Pancreas (tissue), 10 donors: Measurements from ENCODE around the gene DACH1. TPM values are rescaled to one million over a fixed set of nuclear protein-coding genes. Genes with fewer than 3 reads are reported as not detected.

Experiments
- ATAC-seq, 4 donors: fragments of 200-7000 bp; cut with Tn5 transposase; one replicate each; pipeline versions ENCODE4 v1.8.0 to v1.9.1; 2020; ENCODE audit warnings: mild to moderate bottlenecking in 4 of 4, moderate library complexity in 4 of 4
- DNase-seq, 6 donors: peaks; one replicate each; pipeline ENCODE4 v3.0.0-alpha.2; 2020
- FAIRE-seq: peaks from 2 replicates; lab custom pipeline; 2012; peaks lifted over from hg19 to GRCh38; lab: Jason Lieb, UNC
- H3K27ac ChIP-seq, 4 donors: fragments of 200-600 bp; sonication (generic); 1 replicate in 3 of 4; 2 replicates in 1 of 4; pipeline versions ENCODE4 v1.5.0 to v1.8.0; 2020
- H3K27me3 ChIP-seq, 4 donors: fragments of 200-600 bp; one replicate each; pipeline ENCODE4 v1.8.0; 2021
- H3K36me3 ChIP-seq, 3 donors: fragments of 200-600 bp; sonication (generic) in 1 of 3; one replicate each; pipeline versions ENCODE4 v1.5.0 to v1.8.0; 2020 to 2021
- H3K4me1 ChIP-seq, 3 donors: fragments of 200-600 bp; one replicate each; pipeline ENCODE4 v1.8.0; 2021
- H3K4me3 ChIP-seq, 4 donors: fragments of 200-600 bp; sonication (generic) in 2 of 4; one replicate each; pipeline versions ENCODE4 v1.5.0 to v1.8.0; 2020 to 2021
- H3K9me3 ChIP-seq, 4 donors: fragments of 200-600 bp; one replicate each; pipeline ENCODE4 v1.8.0; 2021
- CTCF ChIP-seq, 4 donors: fragments of 200-600 bp; sonication (generic) in 3 of 4; IDR thresholded peaks; one replicate each; pipeline versions ENCODE4 v1.5.0 to v1.8.0; 2021; ENCODE audit warnings: antibody characterized with exemption in 4 of 4
- WGBS, 2 donors: extraction: QIAGEN DNeasy Blood & Tissue Kit; methylation state at CpG; one replicate each; pipeline ENCODE4 v1.1.7; 2013; 5-methylcytosine and 5-hydroxymethylcytosine counted together
- intact Hi-C, 3 donors: fragments of 100-400 bp; cut with DNase I; formaldehyde crosslinking; loops; one replicate each; pipeline versions ENCODE4 v1.11.1 to v1.14.2; 2022
- polyA plus RNA-seq, 2 donors: library from polyadenylated mRNA; stranded (reverse); fragments of 200-250 nt; gene quantifications; one replicate each; pipeline ENCODE4 v1.2.3, GENCODE V29; 2013
- total RNA-seq, 6 donors: library from RNA; stranded (reverse); fragmentation: NEBNext Ultra II Directional in 4 of 6; extraction: Animal tissue kit (Norgen Biotek cat#: 25700) in 4 of 6; gene quantifications; one replicate each; pipeline versions ENCODE4 v1.2.1 to v1.2.4, GENCODE V29; 2021 to 2023
- donor health status: healthy with polysubstance abuse.
- donor health status: DM: no; HTN: no; CAD: no; lungs with moderate emphysema.
- donor health status: DM: no; HTN: no; CAD: no.
- donor health status: control.
- donor health status: control.
- donor health status: Bipolar disorder and iron deficiency.
- donor health status: DM: yes; HTN: yes; CAD: no.
- donor health status: DM: no; HTN: no; CAD: no.
- donor health status: DM: no; HTN: no; CAD: no.
- donor health status: DM: yes; HTN: yes; CAD: no.

The DACH1 gene
- total and polyA plus RNA-seq, 8 donors, result 0.73 to 5.5 (median 1.7) TPM

- Histone ChIP-seq H3K36me3 (no peaks in the 10 kb centered on the region), H3K9me3 (no peaks in the 10 kb centered on the region), H3K27ac (no peak overlapping the region), H3K4me3 (no peak overlapping the region), H3K27me3 (no peaks in the 10 kb centered on the region), H3K4me1 (peaks cover 0 to 3% (median 0%) of the 10 kb centered on the region in 3 donors)
- DNase-seq (no peak), ATAC-seq (no peak), FAIRE-seq (no peak)
- 72 to 80% methylated on average over 3 of the region's 3 CpGs for WGBS, 2 donors
- no peak for TF ChIP-seq CTCF (IDR thresholded peaks at IDR 0.05)
- intact Hi-C loops, result no loop called here
Measured at GRCh38 chr13:71503781-71504180, 363.2 kb downstream of the DACH1 start.

- Histone ChIP-seq H3K27ac (no peak overlapping the region), H3K36me3 (no peaks in the 10 kb centered on the region), H3K4me3 (no peak overlapping the region), H3K9me3 (no peaks in the 10 kb centered on the region), H3K27me3 (no peaks in the 10 kb centered on the region), H3K4me1 (peaks cover 0 to 3% (median 0%) of the 10 kb centered on the region in 3 donors)
- intact Hi-C loops, result no loop called here
- no peak for DNase-seq
- FAIRE-seq, result no peak
- WGBS, 2 donors, result 64 to 68% methylated on average over 4 of the region's 4 CpGs
- no peak for TF ChIP-seq CTCF (IDR thresholded peaks at IDR 0.05)
- ATAC-seq, result no peak
Measured at GRCh38 chr13:71499944-71500514, 367.0 kb downstream of the DACH1 start.

GRCh38 chr13:71499235-71499634, 367.8 kb downstream of the DACH1 start:
- WGBS, 2 donors, result 42 to 65% methylated on average over 2 of the region's 2 CpGs
- TF ChIP-seq CTCF (IDR thresholded peaks at IDR 0.05), result no peak
- no peaks in the 10 kb centered on the region for H3K9me3 ChIP-seq
- H3K27ac ChIP-seq, result no peak overlapping the region
- no peak overlapping the region for H3K4me3 ChIP-seq
- no peak for ATAC-seq
- no peak for FAIRE-seq
- no peaks in the 10 kb centered on the region for H3K27me3 ChIP-seq
- DNase-seq, result no peak
- intact Hi-C loops, result no loop called here
- H3K4me1 ChIP-seq, result peaks cover 0 to 3% (median 0%) of the 10 kb centered on the region in 3 donors
- H3K36me3 ChIP-seq, result no peaks in the 10 kb centered on the region

GRCh38 chr13:71493189-71493588, 373.8 kb downstream of the DACH1 start:
- H3K4me3 ChIP-seq, result no peak overlapping the region
- H3K9me3 ChIP-seq, result no peaks in the 10 kb centered on the region
- no peaks in the 10 kb centered on the region for H3K27me3 ChIP-seq
- no peaks in the 10 kb centered on the region for H3K4me1 ChIP-seq
- ATAC-seq, result no peak
- no peaks in the 10 kb centered on the region for H3K36me3 ChIP-seq
- no peak for DNase-seq
- intact Hi-C loops, result no loop called here
- 52 to 74% methylated on average over 2 of the region's 2 CpGs for WGBS, 2 donors
- no peak for FAIRE-seq
- TF ChIP-seq CTCF (IDR thresholded peaks at IDR 0.05), result no peak
- H3K27ac ChIP-seq, result no peak overlapping the region

- H3K4me3 ChIP-seq, result no peak overlapping the region
- no peak overlapping the region for H3K27ac ChIP-seq
- no peak for DNase-seq
- H3K9me3 ChIP-seq, result no peaks in the 10 kb centered on the region
- no peaks in the 10 kb centered on the region for H3K4me1 ChIP-seq
- TF ChIP-seq CTCF (IDR thresholded peaks at IDR 0.05), result no peak
- intact Hi-C loops, result no loop called here
- no peaks in the 10 kb centered on the region for H3K36me3 ChIP-seq
- no peaks in the 10 kb centered on the region for H3K27me3 ChIP-seq
- FAIRE-seq, result no peak
- ATAC-seq, result no peak
Measured at GRCh38 chr13:71492346-71492871, 374.6 kb downstream of the DACH1 start.
